Activated CD8-positive, alpha-beta T cell treated with anti-CD3 and anti-CD28 coated beads for 36 hours (primary cell): Measurements from ENCODE around the gene TSPAN4. TPM values are rescaled to one million over a fixed set of nuclear protein-coding genes. Genes with fewer than 3 reads are reported as not detected.

Source experiments
- ATAC-seq: fragments of 200-7000 bp; cut with Tn5 transposase; one replicate; pipeline ENCODE4 v1.10.0; 2021; ENCODE audit warnings: mild to moderate bottlenecking, moderate library complexity
- CTCF ChIA-PET: fragments of 350-600 bp; sonication (Branson Sonifier 250); formaldehyde crosslinking; loops from one replicate; lab custom pipeline; 2021; ENCODE audit warnings: antibody characterized with exemption; lab: Charles Lee
- POLR2A ChIA-PET: fragments of 350-600 bp; sonication (Branson Sonifier 250); formaldehyde crosslinking; loops from one replicate; lab custom pipeline; 2021; ENCODE audit warnings: antibody characterized with exemption; lab: Charles Lee
- DNase-seq: peaks from one replicate; pipeline ENCODE4 v3.0.0-alpha.2; 2020
- H3K27ac Mint-ChIP-seq: one replicate; pipeline ENCODE4 v1.8.0; 2021; ENCODE audit warnings: mild to moderate bottlenecking, mixed read lengths
- H3K27me3 Mint-ChIP-seq: one replicate; pipeline ENCODE4 v1.8.0; 2021; ENCODE audit warnings: mixed read lengths
- H3K36me3 Mint-ChIP-seq: one replicate; pipeline ENCODE4 v1.8.0; 2021; ENCODE audit warnings: low read depth, mixed read lengths
- H3K4me1 Mint-ChIP-seq: one replicate; pipeline ENCODE4 v1.8.0; 2021; ENCODE audit warnings: low read depth, mixed read lengths
- H3K4me3 Mint-ChIP-seq: one replicate; pipeline ENCODE4 v1.8.0; 2021; ENCODE audit warnings: mild to moderate bottlenecking, moderate library complexity, mixed read lengths
- H3K9me3 Mint-ChIP-seq: one replicate; pipeline ENCODE4 v1.8.0; 2021; ENCODE audit warnings: mixed read lengths
- intact Hi-C: fragments of 100-400 bp; cut with micrococcal nuclease; formaldehyde crosslinking; loops from one replicate; pipeline ENCODE4 v1.10.0; 2022
- total RNA-seq, 2 experiments: library from RNA; stranded (reverse); gene quantifications; one replicate each; pipeline ENCODE4 v1.2.3, GENCODE V29; 2021
- TF ChIP-seq, protein P1 (sequence below): fragments of 200-600 bp; IDR thresholded peaks from one replicate; pipeline ENCODE4 v1.8.0; 2022; ENCODE audit warnings: antibody characterized with exemption, mild to moderate bottlenecking

The TSPAN4 gene
- total RNA-seq, 2 experiments from 2014 or later = 15.4 to 16.0 TPM

GRCh38 chr11:804599-804964, 38.1 kb upstream of the TSPAN4 start:
- intact Hi-C loops = no loop called here

GRCh38 chr11:808427-809286, 34.0 kb upstream of the TSPAN4 start:
- Mint-ChIP-seq H3K27me3 (no peaks in the 10 kb centered on the region), H3K36me3 (peaks cover 37% of the 10 kb centered on the region), H3K4me1 (peaks cover 28% of the 10 kb centered on the region), H3K9me3 (no peaks in the 10 kb centered on the region), H3K4me3 (peak overlapping the region; percentile 87), H3K27ac (peak overlapping the region; percentile 99)
- TF ChIP-seq, protein P1, sequence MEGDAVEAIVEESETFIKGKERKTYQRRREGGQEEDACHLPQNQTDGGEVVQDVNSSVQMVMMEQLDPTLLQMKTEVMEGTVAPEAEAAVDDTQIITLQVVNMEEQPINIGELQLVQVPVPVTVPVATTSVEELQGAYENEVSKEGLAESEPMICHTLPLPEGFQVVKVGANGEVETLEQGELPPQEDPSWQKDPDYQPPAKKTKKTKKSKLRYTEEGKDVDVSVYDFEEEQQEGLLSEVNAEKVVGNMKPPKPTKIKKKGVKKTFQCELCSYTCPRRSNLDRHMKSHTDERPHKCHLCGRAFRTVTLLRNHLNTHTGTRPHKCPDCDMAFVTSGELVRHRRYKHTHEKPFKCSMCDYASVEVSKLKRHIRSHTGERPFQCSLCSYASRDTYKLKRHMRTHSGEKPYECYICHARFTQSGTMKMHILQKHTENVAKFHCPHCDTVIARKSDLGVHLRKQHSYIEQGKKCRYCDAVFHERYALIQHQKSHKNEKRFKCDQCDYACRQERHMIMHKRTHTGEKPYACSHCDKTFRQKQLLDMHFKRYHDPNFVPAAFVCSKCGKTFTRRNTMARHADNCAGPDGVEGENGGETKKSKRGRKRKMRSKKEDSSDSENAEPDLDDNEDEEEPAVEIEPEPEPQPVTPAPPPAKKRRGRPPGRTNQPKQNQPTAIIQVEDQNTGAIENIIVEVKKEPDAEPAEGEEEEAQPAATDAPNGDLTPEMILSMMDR = peak; percentile 16
- no peak for ATAC-seq
- DNase-seq = peak; percentile 58
- ChIA-PET POLR2A (interaction anchor here (1.0 to 15.6 kb wide), 7 partner anchors 9 to 32 kb away, joined by 3 to 273 read pairs (median 9); partner anchors contain the start of genes CD151, CEND1, CRACR2B and PNPLA2), CTCF (interaction anchor here (0.9 to 1.7 kb wide), 4 partner anchors 10 to 83 kb away, joined by 3 to 7 read pairs (median 3); partner anchors contain the start of genes PNPLA2 and SLC25A22)
- intact Hi-C loops = no loop called here

More at GRCh38 chr11:804599-804964, 38.1 kb upstream of the TSPAN4 start:
- Mint-ChIP-seq H3K27me3 (no peaks in the 10 kb centered on the region), H3K36me3 (peaks cover 4% of the 10 kb centered on the region), H3K9me3 (no peaks in the 10 kb centered on the region), H3K4me3 (peak overlapping the region; percentile 79), H3K4me1 (peaks cover 6% of the 10 kb centered on the region), H3K27ac (peak overlapping the region; percentile 81)
- TF ChIP-seq, protein P1 = no peak
- CTCF ChIA-PET = interaction anchor here (1.0 kb wide), 1 partner anchor 21 kb away, joined by 4 read pairs; no protein-coding TSS in a partner anchor
- no peak for ATAC-seq
- no peak for DNase-seq
- POLR2A ChIA-PET = interaction anchor here (0.6 to 3.5 kb wide), 6 partner anchors 8 to 361 kb away, joined by 3 to 22 read pairs (median 4); partner anchors contain the start of gene PNPLA2

DNA sequence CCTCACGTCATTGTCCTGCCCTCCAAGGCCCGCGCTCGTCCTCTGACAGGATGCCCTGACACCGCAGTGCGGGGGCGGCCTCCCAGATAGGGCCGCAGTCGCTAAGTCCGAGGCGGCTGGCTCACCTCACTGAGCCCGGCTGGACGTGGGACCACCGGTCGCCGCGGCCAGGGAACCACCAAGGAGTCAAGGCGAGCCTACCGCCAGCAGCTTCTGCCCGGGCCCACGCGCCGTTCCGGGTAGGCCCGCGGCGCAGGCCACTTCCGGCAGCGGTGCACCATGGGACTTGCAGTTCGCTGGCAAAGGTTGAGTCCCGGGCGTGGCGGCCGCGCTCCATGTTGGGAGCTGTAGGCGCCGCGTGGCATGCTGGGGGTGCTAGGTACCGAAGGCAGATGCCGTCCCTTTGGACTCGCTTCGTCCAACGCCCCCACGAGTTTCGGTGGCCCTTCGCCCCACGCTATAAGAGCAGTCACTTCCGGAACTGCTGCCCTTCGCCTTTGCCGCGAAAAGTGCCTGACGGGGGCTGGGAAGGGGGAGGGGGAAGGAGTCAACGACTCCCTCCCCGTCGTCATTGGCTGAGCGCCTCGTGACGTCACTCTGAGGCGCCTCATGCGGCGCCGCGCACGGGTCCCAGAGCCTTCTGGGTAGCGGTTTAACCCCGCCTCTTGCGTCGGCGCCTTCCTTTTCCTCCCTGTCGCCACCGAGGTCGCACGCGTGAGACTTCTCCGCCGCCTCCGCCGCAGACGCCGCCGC, 33.2 kb upstream of the TSPAN4 start, which contains the start of gene RPLP2:
RPLP2 (plus strand) TSS at position 681 of the 753 bp plus-strand sequence. CDS start 268 bp downstream, outside the sequence.
- peaks cover 39% of the 10 kb centered on the region for H3K36me3 Mint-ChIP-seq
- TF ChIP-seq, protein P1 = no peak
- peak within 1 kb of the TSS; percentile 87 for H3K4me3 Mint-ChIP-seq
- CTCF ChIA-PET = interaction anchor here (0.9 to 1.7 kb wide), 3 partner anchors 9 to 13 kb away, joined by 3 to 7 read pairs (median 3); partner anchors contain the start of genes PNPLA2 and SLC25A22
- DNase-seq (peak; percentile 99), ATAC-seq (peak; percentile 79)
- H3K27ac Mint-ChIP-seq = peak within 1 kb of the TSS; percentile 99
- intact Hi-C loops = no loop called here
- POLR2A ChIA-PET = interaction anchor here (1.3 to 15.6 kb wide), 7 partner anchors 10 to 33 kb away, joined by 4 to 273 read pairs (median 9); partner anchors contain the start of genes CD151, CRACR2B, PNPLA2 and POLR2L
- peaks cover 28% of the 10 kb centered on the region for H3K4me1 Mint-ChIP-seq
- no peaks in the 10 kb centered on the region for H3K27me3 Mint-ChIP-seq
- no peaks in the 10 kb centered on the region for H3K9me3 Mint-ChIP-seq

- no peaks in the 10 kb centered on the region for H3K9me3 Mint-ChIP-seq
- H3K4me3 Mint-ChIP-seq = peak overlapping the region; percentile 87
- no peaks in the 10 kb centered on the region for H3K27me3 Mint-ChIP-seq
- peaks cover 39% of the 10 kb centered on the region for H3K36me3 Mint-ChIP-seq
- POLR2A ChIA-PET = interaction anchor here (1.3 to 15.6 kb wide), 6 partner anchors 9 to 541 kb away, joined by 3 to 273 read pairs (median 16); partner anchors contain the start of genes CD151, CRACR2B, PNPLA2 and POLR2L
- peak overlapping the region; percentile 99 for H3K27ac Mint-ChIP-seq
- intact Hi-C loops = no loop called here
- TF ChIP-seq, protein P1 = no peak
- peaks cover 28% of the 10 kb centered on the region for H3K4me1 Mint-ChIP-seq
- CTCF ChIA-PET = interaction anchor here (1.7 kb wide), 1 partner anchor 12 kb away, joined by 7 read pairs; the partner anchor contains the start of gene SLC25A22
- ATAC-seq (no peak), DNase-seq (no peak)
Measured at GRCh38 chr11:810040-810567, 32.5 kb upstream of the TSPAN4 start.
